IMR-90 (cell line): ENCODE measurements around the gene MUC6. TPM values are rescaled to one million over a fixed set of nuclear protein-coding genes. Genes with fewer than 3 reads are reported as not detected.
A peak's percentile ranks its signal among the peaks of the same experiment; 100 is the strongest.

ENCODE experiments used
- ATAC-seq: fragments of 200-7000 bp; cut with Tn5 transposase; 2 replicates; pipeline ENCODE4 v1.9.1; 2020; ENCODE audit warnings: low read depth, mild to moderate bottlenecking, moderate library complexity
- BruUV-seq: library from RNA; stranded (reverse); fragments of 400-500 nt; replicated peaks from 2 replicates; lab custom pipeline; 2021; lab: Mats Ljungman, UMichigan
- CTCF ChIA-PET: fragments of 300-600 bp; formaldehyde crosslinking; extraction: SDS; loops from one replicate; lab custom pipeline; 2021; ENCODE audit warnings: antibody characterized with exemption; lab: Yijun Ruan, JAX
- POLR2A ChIA-PET: fragments of 300-600 bp; sonication (Branson Sonifier 250); formaldehyde crosslinking; loops from one replicate; lab custom pipeline; 2022; ENCODE audit warnings: antibody characterized with exemption; ENCODE audit not compliant: unreplicated experiment; lab: Charles Lee
- DNase-seq: peaks from one replicate; pipeline ENCODE4 v3.0.0; 2013
- H2AFZ ChIP-seq: replicated peaks from 2 replicates; pipeline ENCODE3; 2013; ENCODE audit warnings: low read length, mild to moderate bottlenecking; ENCODE audit not compliant: poor library complexity
- H2AK5ac ChIP-seq: 2 replicates; pipeline ENCODE4 v1.6.1; 2013; ENCODE audit warnings: low read depth, low read length, inconsistent platforms
- H2AK9ac ChIP-seq: replicated peaks from 2 replicates; pipeline ENCODE3; 2013; ENCODE audit warnings: mild to moderate bottlenecking, low read depth, low read length, moderate library complexity; ENCODE audit not compliant: poor library complexity
- H2BK120ac ChIP-seq: 2 replicates; pipeline ENCODE4 v1.6.1; 2013; ENCODE audit warnings: low read depth, low read length, inconsistent platforms
- H2BK15ac ChIP-seq: 3 replicates; pipeline ENCODE4 v1.6.1; 2013; ENCODE audit warnings: low read depth, low read length, inconsistent platforms
- H2BK20ac ChIP-seq: 2 replicates; pipeline ENCODE4 v1.6.1; 2013; ENCODE audit warnings: low read depth, mild to moderate bottlenecking, inconsistent platforms, low read length, moderate library complexity
- H2BK5ac ChIP-seq: 2 replicates; pipeline ENCODE4 v1.6.1; 2013; ENCODE audit warnings: mild to moderate bottlenecking, low read depth, low read length, inconsistent platforms; ENCODE audit not compliant: poor library complexity, severe bottlenecking
- H3K14ac ChIP-seq: replicated peaks from 2 replicates; pipeline ENCODE4 v1.6.1; 2013; ENCODE audit warnings: low read depth, low read length, inconsistent platforms
- H3K18ac ChIP-seq: 2 replicates; pipeline ENCODE4 v1.6.1; 2013; ENCODE audit warnings: low read depth, low read length, control low read depth
- H3K23ac ChIP-seq: 2 replicates; pipeline ENCODE4 v1.6.1; 2013; ENCODE audit warnings: low read depth, low read length, inconsistent platforms
- H3K27ac ChIP-seq: 2 replicates; pipeline ENCODE4 v1.5.1; 2013; ENCODE audit warnings: mild to moderate bottlenecking, control low read depth, low read length; ENCODE audit not compliant: insufficient read depth
- H3K27me3 ChIP-seq: 2 replicates; pipeline ENCODE4 v1.6.1; 2013; ENCODE audit warnings: low read length; ENCODE audit not compliant: control insufficient read depth, insufficient read depth
- H3K36me3 ChIP-seq: 2 replicates; pipeline ENCODE4 v1.6.1; 2013; ENCODE audit warnings: low read length, mixed read lengths; ENCODE audit not compliant: control insufficient read depth, insufficient read depth
- H3K4ac ChIP-seq: 2 replicates; pipeline ENCODE4 v1.6.1; 2013; ENCODE audit warnings: low read depth, low read length, inconsistent platforms
- H3K4me1 ChIP-seq: 2 replicates; pipeline ENCODE4 v1.6.1; 2013; ENCODE audit warnings: low read length, mixed read lengths; ENCODE audit not compliant: control insufficient read depth, insufficient read depth
- H3K4me2 ChIP-seq: 2 replicates; pipeline ENCODE4 v1.6.1; 2013; ENCODE audit warnings: low read depth, mild to moderate bottlenecking, control low read depth, low read length, moderate library complexity
- H3K4me3 ChIP-seq: 2 replicates; pipeline ENCODE4 v1.5.1; 2013; ENCODE audit warnings: low read depth, mild to moderate bottlenecking, control low read depth, low read length, moderate library complexity; ENCODE audit not compliant: insufficient read depth
- H3K56ac ChIP-seq: 2 replicates; pipeline ENCODE4 v1.6.1; 2013; ENCODE audit warnings: low read length, inconsistent platforms; ENCODE audit not compliant: insufficient read depth; ENCODE audit errors: extremely low read depth
- H3K79me1 ChIP-seq, 2 experiments: 2 replicates each; pipeline ENCODE4 v1.6.1; 2013; ENCODE audit warnings: low read length in 2 of 2, inconsistent platforms in 1 of 2, low read depth in 1 of 2
- H3K9ac ChIP-seq: 2 replicates; pipeline ENCODE4 v1.6.1; 2013; ENCODE audit warnings: low read depth, low read length, control low read depth
- H3K9me1 ChIP-seq: 2 replicates; pipeline ENCODE4 v1.6.1; 2013; ENCODE audit warnings: low read length, inconsistent platforms; ENCODE audit not compliant: insufficient read depth
- H3K9me3 ChIP-seq: 2 replicates; pipeline ENCODE4 v1.6.1; 2013; ENCODE audit warnings: low read length; ENCODE audit not compliant: control insufficient read depth, insufficient read depth
- H4K20me1 ChIP-seq: 2 replicates; pipeline ENCODE4 v1.6.1; 2013; ENCODE audit warnings: low read length, inconsistent platforms; ENCODE audit not compliant: insufficient read depth
- H4K5ac ChIP-seq: 2 replicates; pipeline ENCODE4 v1.6.1; 2013; ENCODE audit warnings: mild to moderate bottlenecking, low read depth, low read length, control low read depth
- H4K8ac ChIP-seq, 2 experiments: 2 replicates each; pipeline ENCODE4 v1.6.1; 2013; ENCODE audit warnings: low read depth in 2 of 2, low read length in 2 of 2, control low read depth in 1 of 2, inconsistent platforms in 1 of 2
- H4K91ac ChIP-seq: 2 replicates; pipeline ENCODE4 v1.6.1; 2013; ENCODE audit warnings: low read depth, low read length, inconsistent platforms; ENCODE audit not compliant: insufficient read depth
- CEBPB ChIP-seq: IDR thresholded peaks from 2 replicates; pipeline ENCODE4 v1.6.1; 2012; ENCODE audit warnings: low read depth, low read length, improper control_type of control experiment
- CHD1 ChIP-seq: IDR thresholded peaks from 2 replicates; pipeline ENCODE4 v1.6.1; 2012; ENCODE audit warnings: low read depth, low read length, improper control_type of control experiment
- MAZ ChIP-seq: IDR thresholded peaks from 2 replicates; pipeline ENCODE4 v1.6.1; 2012; ENCODE audit warnings: low read depth, mild to moderate bottlenecking, low read length, improper control_type of control experiment, moderate library complexity, borderline replicate concordance
- NFE2L2 ChIP-seq: fragments of 150-350 bp; IDR thresholded peaks from 2 replicates; pipeline ENCODE4 v1.6.1; 2016; ENCODE audit warnings: low read depth, mild to moderate bottlenecking, low read length
- POLR2A ChIP-seq: IDR thresholded peaks from 2 replicates; pipeline ENCODE4 v1.6.1; 2012; ENCODE audit warnings: mild to moderate bottlenecking, low read depth, low read length
- RAD21 ChIP-seq: IDR thresholded peaks from 2 replicates; pipeline ENCODE4 v1.6.1; 2012; ENCODE audit warnings: low read length, improper control_type of control experiment
- RCOR1 ChIP-seq: IDR thresholded peaks from 2 replicates; pipeline ENCODE4 v1.6.1; 2012; ENCODE audit warnings: mild to moderate bottlenecking, low read length, improper control_type of control experiment; ENCODE audit not compliant: insufficient replicate concordance
- SMC3 ChIP-seq: fragments of 150-350 bp; IDR thresholded peaks from 2 replicates; pipeline ENCODE4 v1.6.1; 2016; ENCODE audit warnings: low read depth, mild to moderate bottlenecking, antibody characterized with exemption, low read length, moderate library complexity
- WGBS, 2 experiments: methylation state at CpG; one replicate each; pipeline versions ENCODE4 v1.1.5 to v1.1.7; 2013; ENCODE audit warnings: missing lambda C conversion rate in 2 of 2; ENCODE audit not compliant: insufficient read length in 1 of 2; ENCODE audit errors: extremely low coverage in 2 of 2; 5-methylcytosine and 5-hydroxymethylcytosine counted together
- dilution Hi-C: fragments of 300-500 bp; cut with HindIII; formaldehyde crosslinking; loops from one replicate; pipeline ENCODE4 v1.14.3; 2018; ENCODE audit warnings: low sequenced_read_pairs; ENCODE audit not compliant: unreplicated experiment
- in situ Hi-C: fragments of 300-500 bp; cut with MboI; formaldehyde crosslinking; loops from 3 replicates; pipeline ENCODE4 v1.14.3; 2019; ENCODE audit warnings: low sequenced_read_pairs, inconsistent platforms, mixed read lengths
- intact Hi-C: fragments of 100-400 bp; cut with micrococcal nuclease; formaldehyde crosslinking; loops from 2 replicates; pipeline ENCODE4 v1.10.0; 2022
- polyA plus RNA-seq, 3 experiments: library from polyadenylated mRNA; depleted of rRNA; stranded (reverse); fragments of >200 nt; gene quantifications; 2 replicates each; pipeline ENCODE4 v1.2.3, GENCODE V29; 2012; ENCODE audit warnings: low replicate concordance in 1 of 3
- total RNA-seq: library from RNA; depleted of rRNA; stranded (reverse); fragments of >200 nt; gene quantifications from 2 replicates; pipeline ENCODE4 v1.2.3, GENCODE V29; 2012
- TF ChIP-seq, protein P1 (sequence below): conservative IDR thresholded peaks from 2 replicates; pipeline ENCODE4 v1.5.1; 2012; ENCODE audit warnings: mild to moderate bottlenecking, low read depth, low read length, improper control_type of control experiment
- TF ChIP-seq, protein P2 (sequence below): fragments of 150-350 bp; IDR thresholded peaks from 2 replicates; pipeline ENCODE4 v1.6.1; 2016; ENCODE audit warnings: low read depth, mild to moderate bottlenecking, low read length, moderate library complexity, borderline replicate concordance

The MUC6 gene
- total and polyA plus RNA-seq, 2 of the 4 experiments (the other 2 are of a cell fraction) = not detected

DNA sequence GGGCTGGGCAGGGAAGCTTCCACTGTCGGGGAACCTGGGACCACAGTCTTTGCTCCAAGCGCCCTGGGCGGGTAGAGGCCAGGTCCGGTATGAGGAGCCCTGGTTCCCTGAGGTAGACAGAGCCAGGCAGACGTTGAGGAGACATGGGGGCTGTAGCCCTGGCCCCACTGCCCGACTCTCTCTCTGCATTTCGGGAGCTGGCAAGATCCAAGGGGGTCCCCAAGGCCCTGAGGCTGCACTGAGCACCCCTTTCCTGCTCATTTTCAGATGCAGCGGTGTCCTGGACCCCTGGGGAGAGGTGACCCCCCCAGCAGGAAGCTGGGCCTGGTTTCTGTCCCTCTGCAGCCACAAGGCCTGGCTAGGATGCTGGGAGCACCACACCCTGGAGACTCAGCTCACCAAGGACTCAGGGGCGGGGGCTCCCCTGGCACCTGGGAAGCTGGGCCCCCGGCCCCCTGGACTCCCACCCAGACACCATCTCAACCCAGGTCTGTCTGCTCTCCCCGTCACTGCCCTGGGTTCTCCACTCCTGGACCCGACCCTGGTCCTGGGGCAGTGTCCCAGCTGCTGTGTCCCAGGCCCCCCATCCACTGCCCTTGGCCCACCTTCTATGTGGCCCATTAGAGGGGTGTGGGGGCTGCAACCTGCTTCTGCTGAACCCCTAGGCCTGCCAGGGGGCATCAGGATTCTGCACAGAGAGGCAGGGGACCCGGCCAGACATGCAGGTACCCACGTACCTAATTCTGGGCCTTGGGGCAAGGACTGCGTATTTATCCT lies 15.0 kb upstream of the MUC6 start (continued):
- TF ChIP-seq MAZ = no peak

DNA sequence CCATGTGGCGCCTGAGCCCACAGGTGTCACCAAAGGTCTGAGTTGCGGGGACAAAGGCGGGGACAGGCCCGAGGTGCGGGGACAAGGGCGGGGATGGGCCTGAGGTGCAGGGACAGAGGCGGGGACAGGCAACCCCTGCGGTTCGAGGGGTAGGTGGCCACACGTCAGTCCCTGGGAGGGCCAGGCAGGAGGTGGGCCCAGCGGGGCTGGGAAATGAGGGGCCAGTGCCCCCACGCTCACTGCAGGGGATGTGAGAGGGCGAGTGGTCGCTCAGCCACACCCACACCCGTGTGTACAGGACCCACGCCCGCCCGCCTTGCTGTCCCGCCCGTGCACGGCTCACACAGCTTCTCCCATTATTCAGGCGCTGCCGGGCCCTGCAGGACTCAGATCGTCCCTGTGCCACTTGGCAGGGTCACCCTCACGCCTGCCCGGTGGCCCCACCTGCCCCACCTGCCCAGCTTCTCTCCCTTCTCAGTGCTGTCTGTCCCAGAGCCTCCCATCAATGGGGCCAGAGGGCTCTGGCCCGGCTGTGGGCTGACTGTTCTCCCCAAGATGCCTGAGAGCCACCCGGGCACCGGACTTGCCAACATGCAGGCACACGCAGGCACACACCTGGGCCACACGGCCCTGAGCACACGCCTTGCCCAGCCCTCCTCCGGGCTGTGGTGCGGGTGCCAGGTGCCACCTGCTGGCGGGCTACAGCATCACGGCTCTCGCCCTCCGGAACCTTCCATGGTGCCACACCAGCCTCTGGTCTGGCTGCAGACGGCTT lies 14.2 kb upstream of the MUC6 start:
- no peaks in the 10 kb centered on the region for H3K36me3 ChIP-seq
- H2AK9ac ChIP-seq = no peak overlapping the region
- TF ChIP-seq CHD1 = no peak
- TF ChIP-seq MAZ = no peak
- no peak for TF ChIP-seq RCOR1
- peak; percentile 76 for TF ChIP-seq RAD21
- no peak for TF ChIP-seq CEBPB
- no peak for TF ChIP-seq NFE2L2
- TF ChIP-seq POLR2A = no peak
- TF ChIP-seq SMC3 = peak; percentile 63
- TF ChIP-seq, protein P1, sequence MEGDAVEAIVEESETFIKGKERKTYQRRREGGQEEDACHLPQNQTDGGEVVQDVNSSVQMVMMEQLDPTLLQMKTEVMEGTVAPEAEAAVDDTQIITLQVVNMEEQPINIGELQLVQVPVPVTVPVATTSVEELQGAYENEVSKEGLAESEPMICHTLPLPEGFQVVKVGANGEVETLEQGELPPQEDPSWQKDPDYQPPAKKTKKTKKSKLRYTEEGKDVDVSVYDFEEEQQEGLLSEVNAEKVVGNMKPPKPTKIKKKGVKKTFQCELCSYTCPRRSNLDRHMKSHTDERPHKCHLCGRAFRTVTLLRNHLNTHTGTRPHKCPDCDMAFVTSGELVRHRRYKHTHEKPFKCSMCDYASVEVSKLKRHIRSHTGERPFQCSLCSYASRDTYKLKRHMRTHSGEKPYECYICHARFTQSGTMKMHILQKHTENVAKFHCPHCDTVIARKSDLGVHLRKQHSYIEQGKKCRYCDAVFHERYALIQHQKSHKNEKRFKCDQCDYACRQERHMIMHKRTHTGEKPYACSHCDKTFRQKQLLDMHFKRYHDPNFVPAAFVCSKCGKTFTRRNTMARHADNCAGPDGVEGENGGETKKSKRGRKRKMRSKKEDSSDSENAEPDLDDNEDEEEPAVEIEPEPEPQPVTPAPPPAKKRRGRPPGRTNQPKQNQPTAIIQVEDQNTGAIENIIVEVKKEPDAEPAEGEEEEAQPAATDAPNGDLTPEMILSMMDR = peak; percentile 65
- TF ChIP-seq, protein P2, sequence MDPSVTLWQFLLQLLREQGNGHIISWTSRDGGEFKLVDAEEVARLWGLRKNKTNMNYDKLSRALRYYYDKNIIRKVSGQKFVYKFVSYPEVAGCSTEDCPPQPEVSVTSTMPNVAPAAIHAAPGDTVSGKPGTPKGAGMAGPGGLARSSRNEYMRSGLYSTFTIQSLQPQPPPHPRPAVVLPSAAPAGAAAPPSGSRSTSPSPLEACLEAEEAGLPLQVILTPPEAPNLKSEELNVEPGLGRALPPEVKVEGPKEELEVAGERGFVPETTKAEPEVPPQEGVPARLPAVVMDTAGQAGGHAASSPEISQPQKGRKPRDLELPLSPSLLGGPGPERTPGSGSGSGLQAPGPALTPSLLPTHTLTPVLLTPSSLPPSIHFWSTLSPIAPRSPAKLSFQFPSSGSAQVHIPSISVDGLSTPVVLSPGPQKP = no peak
- no peak overlapping the region for H3K9ac ChIP-seq
- no peak overlapping the region for H2BK20ac ChIP-seq
- no peak overlapping the region for H3K4ac ChIP-seq
- WGBS, 2 experiments = 49% methylated on average over 27 of the region's 39 CpGs; no CpG with 5 or more reads in 1 of the 2 experiments
- no peak overlapping the region for H2AK5ac ChIP-seq
- no peaks in the 10 kb centered on the region for H3K9me3 ChIP-seq
- no peaks in the 10 kb centered on the region for H3K79me1 ChIP-seq
- no peaks in the 10 kb centered on the region for H3K9me1 ChIP-seq
- H2BK5ac ChIP-seq = no peak overlapping the region
- H4K20me1 ChIP-seq = no peaks in the 10 kb centered on the region
- no peak overlapping the region for H3K18ac ChIP-seq
- BruUV-seq = no TSS peak
- H3K27me3 ChIP-seq = peaks cover 27% of the 10 kb centered on the region
- no peak overlapping the region for H3K4me3 ChIP-seq
- CTCF ChIA-PET = no interaction called here
- H3K27ac ChIP-seq = no peak overlapping the region
- H3K14ac ChIP-seq = no peak overlapping the region
- no peak overlapping the region for H3K23ac ChIP-seq
- H4K91ac ChIP-seq = no peak overlapping the region
- H2BK120ac ChIP-seq = no peak overlapping the region
- ATAC-seq = peak; percentile 84
- DNase-seq = peak; percentile 18
- no peak overlapping the region for H2BK15ac ChIP-seq
- H3K4me1 ChIP-seq = no peaks in the 10 kb centered on the region; the same call in 1 of the 2 replicates
- in situ Hi-C loops (no loop called here), dilution Hi-C loops (no loop called here), intact Hi-C loops (loop anchor here (10.0 kb wide), 1 partner anchor 206 kb away; the partner anchor contains the start of genes POLR2L and TSPAN4)
- no peak overlapping the region for H4K5ac ChIP-seq
- no peak overlapping the region for H4K8ac ChIP-seq
- POLR2A ChIA-PET = no interaction called here
- H3K4me2 ChIP-seq = no peak overlapping the region
- H3K56ac ChIP-seq = no peak overlapping the region
- peak overlapping the region; percentile 18 for H2AFZ ChIP-seq
